NCI-H345 treated with DMSO at 0.1 percent for 48 hours (cell line): Measurements from ENCODE around the gene TOR1AIP1.
"Not testable (repeated sequence)": the region's sequence is repeated elsewhere in the genome, so short reads cannot be mapped to it uniquely, and the experiment has no call there.

ENCODE experiments used
- DNase-seq: peaks from one replicate; lab custom pipeline; 2025; ENCODE audit not compliant: unreplicated experiment; lab: John Stamatoyannopoulos, UW

TOR1AIP1 gene

DNA sequence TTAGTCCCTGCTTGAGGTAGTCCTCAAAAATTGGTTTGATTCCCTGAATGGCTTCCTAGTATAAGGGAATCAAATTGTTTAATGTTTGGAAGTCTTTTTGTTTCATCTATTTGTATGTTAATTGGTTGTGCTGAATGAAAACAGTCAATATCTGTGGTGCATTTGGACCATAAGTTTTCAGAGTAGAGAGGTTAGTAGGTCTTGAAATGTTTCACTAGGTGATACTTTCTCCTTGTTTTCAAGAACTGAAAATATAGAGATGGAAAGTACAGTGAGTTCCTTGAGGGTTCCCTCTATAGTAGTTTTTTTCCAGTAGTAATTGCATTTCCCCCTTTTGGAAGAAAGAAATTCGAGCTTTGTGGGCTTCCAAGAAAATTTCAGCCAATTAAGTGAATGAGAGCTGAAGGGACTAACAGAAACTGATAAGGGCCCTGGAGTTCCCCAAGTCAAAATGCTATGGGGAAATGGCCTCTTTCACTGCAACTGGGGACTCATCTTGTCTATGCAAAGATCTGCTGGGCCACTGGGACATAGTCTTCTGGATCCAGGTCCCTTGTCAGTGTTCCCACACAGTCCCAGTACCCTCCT lies 53.9 kb downstream of the TOR1AIP1 start:
- DNase-seq: no peak

DNA sequence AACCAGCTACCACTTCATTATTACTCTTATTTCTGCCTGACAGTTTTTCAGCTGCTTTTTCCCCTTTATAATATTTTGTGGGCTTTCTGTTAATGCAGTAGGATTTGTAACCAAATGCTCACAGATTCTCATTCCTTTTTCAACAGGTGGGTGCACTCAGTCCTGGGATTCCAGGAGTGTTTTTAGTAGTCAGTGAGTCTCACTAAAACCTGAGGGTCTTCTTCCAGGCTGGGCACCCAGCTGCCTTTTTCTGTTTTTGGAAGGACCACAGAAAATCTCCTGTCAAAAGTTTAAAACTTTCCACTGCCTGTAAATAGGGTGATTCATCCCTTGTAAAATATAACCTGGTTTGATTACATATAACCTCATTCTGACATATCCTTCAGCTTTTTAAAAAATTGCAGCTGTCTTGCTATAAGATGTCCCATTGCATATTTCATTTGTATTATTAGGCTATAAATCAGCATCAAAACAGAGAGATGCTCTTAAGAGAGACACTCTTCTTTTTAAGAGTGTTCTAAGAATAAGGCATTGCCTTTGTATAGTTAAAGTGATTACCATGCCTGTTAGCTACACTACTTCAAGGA lies 55.7 kb downstream of the TOR1AIP1 start:
- no peak for DNase-seq

DNA sequence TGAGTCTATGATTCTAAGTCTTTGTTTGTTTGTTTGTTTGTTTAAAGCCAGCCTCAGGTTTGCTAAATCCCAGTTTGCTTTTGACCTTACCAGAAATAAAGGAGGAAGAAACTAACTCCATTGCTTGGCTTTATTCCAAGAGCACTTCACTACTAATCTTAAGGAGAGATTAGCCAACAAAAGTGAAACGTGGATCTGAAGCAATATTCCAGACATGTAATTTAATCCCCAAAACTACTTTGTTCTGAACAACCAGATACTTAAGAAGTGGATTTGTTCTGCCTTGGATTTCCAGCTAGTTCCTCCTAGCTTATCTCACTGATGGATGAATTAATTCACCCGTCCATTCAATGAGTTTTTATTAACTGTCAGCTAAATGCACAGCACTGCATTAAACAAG lies 56.7 kb downstream of the TOR1AIP1 start:
- DNase-seq: no peak

DNA sequence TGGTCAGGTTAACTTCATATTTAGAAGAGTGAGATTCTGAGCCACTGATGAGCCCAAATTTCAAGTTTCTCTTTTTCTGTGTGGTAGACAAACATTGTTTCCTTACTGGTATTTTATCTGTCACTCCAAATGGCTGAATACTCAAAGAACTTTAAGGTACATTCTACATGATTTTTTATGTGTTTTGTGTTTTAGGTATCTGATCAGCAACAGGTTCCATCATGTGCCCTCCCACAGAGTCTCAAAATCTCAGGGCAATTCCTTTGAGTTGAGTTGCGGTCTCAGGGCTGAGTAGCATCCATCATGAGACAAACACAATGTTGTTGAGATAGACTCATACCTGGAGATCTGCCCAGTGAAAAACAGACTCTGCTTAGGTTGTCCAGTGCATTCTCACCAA lies 57.9 kb downstream of the TOR1AIP1 start:
- DNase-seq: no peak

DNA sequence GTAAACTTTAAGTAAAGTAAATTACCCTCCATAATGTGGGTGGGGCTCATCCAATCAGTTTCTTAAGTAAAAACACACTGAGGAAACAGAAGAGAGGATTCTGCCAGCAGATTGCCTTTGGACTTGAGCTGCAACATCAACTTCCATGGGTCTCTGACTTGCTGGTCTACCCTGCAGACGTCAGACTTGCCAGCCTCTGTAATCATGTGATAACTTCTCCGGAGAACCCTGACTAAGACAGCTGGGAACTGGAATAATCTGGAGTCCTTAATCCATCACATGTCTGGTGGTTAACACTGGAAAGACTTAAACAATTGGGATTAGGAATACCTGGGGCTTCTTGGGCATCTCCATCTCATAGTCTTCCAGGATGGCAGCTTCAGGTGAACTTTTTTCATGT lies 59.4 kb downstream of the TOR1AIP1 start:
- DNase-seq: no peak

DNA sequence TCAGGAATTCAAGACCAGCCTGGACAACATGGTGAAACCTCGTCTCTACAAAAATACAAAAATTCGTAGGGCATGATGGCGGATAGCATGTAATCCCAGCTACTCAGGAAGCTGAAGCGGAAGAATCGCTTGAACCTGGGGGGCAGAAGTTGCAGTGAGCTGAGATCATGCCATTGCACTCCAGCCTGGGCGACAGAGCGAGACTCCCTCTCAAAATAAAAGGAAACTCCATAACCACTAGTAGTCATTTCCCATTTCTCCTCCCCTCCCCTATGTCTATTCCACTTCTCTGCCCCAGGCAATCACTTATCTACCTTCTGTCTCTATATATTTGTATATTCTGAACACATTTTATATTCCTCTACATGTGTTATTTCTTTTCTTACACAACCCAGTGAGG lies 68.6 kb downstream of the TOR1AIP1 start:
- no peak for DNase-seq

DNA sequence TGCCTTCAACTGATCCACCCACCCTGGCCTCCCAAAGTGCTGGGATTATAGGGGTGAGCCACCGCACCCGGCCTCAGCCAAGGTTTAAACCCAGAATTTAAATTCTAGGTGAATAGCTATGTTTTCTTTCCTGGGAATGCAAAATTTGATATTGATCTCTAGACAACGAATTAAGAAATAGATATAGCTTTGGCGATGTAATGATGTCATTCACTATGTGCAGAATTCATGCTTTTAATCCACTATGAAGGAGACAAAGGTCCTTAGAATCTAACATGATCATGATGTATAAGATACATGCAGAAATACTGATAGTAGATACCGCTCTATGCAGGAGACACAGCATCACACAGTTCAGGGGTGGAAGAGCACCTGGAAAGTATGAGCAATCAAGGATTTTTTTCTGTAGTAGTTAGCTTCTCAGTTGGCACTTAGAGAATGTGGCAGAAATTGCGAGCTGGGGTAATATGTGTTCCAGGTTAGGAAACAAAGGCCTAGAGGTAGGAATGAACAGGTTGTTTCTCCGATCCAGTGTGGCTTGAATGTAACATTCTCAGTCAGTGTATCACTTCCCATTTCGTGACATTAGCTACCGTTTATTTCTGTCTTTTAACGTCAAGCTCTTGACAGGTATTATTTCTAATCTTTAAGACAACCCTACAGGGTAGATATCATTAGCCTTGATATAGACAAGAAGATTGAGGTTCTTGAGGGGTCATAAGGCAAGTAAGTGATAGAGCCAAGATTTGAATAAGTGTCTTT lies 69.5 kb downstream of the TOR1AIP1 start:
- no peak for DNase-seq

DNA sequence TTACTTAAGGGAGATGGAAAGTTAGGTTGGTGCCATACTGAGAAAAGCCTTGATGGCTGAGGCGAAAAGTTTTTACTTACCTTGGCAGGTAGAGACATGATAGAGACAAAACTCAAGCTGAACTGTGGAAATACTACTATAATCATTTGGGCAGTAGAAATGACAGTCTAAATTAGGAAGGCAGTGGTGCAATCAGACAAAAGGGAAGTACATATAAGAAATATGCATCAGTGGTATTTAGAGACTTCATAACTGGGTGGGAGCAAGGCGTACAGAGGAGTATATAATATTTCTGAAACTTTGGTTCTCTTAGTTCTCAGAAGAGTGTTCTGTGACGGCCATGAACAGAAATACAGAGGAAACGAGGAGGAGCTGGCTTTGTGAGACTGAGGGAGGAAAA lies 70.1 kb downstream of the TOR1AIP1 start:
- DNase-seq: no peak

DNA sequence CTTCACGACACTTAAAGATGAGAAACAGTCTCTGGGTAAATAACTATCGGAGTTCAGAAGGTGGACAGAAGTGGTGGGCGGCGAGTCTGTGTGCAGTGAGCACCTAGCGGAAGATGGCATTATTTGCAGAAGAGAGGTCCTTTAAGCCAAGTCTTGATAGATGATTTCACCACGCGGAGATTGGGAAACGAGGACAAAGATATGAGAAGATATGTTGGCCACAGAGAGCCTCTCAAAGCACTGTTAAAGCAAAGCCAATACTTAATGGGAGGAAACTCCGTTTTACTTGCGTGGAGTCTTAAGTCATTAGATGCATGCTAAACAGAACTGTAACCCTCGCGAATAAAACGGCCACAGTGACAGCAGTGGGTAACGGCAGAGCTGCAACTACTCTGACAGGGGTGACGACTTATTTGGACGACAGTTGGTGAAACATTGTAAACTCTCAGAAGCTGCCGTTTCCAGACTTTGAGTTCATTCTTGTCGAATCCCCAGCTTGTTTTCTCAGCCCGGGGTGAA lies 71.9 kb downstream of the TOR1AIP1 start:
- DNase-seq: peak; percentile 40

DNA sequence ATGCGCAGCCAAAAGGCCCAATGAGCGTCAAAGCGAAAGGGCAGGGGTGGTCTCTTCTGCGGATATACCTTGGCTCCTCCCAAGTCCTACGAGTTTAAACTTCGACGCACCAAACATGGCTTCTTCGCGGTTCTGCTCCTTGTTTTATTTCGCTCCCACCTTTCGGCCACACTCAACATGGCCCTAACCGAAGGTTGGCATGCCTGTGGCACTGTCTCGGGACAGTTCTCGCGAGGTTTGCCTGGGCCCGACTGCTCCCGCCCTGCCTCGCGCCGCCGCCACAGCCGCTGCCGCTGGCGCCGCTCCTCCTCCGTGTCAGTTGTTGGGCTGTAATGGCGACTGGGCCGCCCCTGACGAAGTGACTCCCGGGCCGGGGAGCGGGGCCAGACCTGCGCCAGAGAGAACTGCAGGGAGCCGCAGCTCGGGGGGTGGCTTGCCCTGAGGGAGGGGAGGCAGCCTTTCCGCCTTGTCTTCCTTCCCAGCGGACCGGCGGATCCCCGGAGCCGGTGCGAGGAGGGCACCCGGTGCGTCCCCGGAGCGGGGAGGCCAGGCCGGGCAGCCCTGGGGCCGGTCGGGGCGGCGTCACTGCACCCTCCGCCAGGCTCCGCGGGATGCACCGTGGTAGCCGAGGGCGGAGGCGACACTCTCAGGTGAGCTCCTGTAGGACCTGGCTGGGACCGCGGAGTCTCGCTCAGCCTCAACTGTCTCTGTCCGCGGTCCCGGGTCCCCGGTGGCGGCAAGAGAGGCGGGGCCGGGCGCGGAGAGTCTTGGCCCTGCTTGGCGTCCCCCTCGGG lies 72.6 kb downstream of the TOR1AIP1 start, which contains the start of gene CEP350:
Gene CEP350, plus strand, starts transcription at position 318 of the 794 bp plus-strand sequence. CDS start 31,372 bp downstream, outside the sequence.
- peak; percentile 97 for DNase-seq

DNA sequence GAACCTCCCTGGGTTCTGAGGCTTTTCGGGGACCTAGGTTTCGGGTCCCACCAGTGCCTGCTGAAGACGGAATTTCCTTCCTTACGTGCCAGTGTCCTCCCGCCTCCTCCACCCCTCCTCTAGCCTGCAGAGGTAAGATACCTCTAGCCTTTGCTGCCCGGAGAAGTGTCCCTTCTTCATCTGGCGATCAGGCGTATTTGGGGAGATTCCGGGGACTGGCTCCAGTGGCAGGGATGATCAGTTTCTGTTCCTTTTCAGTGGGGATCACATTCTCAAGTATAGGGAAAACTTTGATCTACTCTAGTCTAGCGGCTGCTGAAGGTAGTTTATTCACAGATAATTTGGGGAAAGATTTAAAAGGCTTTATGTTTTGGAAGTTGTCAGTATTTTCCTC lies 73.2 kb downstream of the TOR1AIP1 start:
- DNase-seq: peak; percentile 37

DNA sequence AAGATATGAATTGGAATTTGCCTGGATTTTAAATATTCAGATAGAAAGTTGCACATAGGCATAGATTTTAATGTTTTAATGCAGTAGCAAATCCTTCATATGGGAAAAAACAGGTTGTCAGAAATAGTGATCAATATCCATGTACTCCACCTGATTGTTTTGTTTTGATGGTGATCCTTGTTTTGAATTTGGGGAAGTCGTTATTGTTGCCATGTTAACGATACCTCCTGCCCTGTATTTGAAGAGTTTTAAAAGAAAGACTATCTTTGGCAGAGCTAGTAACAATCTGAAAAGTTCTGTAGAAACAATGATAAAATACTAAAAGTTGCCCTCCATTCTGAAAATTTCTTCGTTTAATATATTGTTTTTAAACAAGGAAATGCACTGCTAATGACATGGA lies 73.6 kb downstream of the TOR1AIP1 start:
- DNase-seq: no peak

DNA sequence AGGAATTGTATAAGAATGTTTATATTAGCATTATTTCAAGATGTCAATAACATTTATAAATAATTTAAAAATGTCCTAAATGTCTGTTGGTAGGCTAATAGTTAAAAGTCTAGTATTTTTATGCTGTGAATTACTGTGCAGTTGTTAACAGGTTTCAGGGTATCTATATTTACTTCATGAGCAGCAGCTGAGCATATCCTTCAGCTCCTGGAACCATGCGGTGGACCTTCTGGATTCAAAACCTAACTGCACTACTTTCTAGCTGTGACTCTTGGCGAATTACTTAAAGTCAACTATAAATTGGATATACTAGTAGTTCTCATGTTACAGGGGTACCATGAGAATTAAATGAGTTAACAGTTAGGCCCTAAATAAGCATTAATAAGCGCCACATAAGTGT lies 76.3 kb downstream of the TOR1AIP1 start:
- no peak for DNase-seq

DNA sequence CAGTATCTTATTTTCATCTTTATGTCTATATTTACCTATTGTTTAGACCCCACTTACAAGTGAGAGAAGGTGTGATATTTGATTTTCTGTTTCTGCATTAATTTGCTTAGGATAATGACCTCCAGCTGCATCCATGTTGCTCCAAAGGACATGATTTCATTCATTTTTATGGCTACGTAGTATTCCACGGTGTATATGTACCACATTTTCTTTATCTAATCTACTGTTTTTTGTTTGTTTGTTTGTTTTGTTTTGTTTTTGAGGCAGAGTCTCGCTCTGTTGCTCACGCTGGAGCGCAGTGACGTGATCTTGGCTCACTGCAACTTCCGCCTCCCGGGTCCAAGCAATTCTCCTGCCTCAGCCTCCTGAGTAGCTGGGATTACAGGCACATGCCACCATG lies 80.1 kb downstream of the TOR1AIP1 start:
- not testable (repeated sequence) for DNase-seq

DNA sequence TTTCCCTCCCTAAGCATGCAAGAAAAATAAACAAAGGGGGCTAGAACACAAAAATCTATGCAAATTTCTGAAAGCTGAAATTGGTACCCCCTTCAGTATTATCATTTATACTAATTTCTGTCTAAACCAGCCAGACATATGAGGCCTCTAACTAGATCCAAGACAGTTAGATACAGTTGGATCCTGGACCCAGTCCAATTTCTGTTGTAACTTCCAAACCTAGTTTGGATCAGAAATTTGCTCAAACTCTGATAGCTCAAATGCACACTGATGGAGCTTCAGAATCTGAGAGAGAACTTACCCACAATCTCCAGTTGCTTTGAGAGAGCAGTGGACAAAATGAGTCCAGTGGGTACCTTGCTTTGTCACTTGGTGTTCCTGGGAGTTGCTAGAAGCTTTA lies 84.5 kb downstream of the TOR1AIP1 start:
- no peak for DNase-seq

DNA sequence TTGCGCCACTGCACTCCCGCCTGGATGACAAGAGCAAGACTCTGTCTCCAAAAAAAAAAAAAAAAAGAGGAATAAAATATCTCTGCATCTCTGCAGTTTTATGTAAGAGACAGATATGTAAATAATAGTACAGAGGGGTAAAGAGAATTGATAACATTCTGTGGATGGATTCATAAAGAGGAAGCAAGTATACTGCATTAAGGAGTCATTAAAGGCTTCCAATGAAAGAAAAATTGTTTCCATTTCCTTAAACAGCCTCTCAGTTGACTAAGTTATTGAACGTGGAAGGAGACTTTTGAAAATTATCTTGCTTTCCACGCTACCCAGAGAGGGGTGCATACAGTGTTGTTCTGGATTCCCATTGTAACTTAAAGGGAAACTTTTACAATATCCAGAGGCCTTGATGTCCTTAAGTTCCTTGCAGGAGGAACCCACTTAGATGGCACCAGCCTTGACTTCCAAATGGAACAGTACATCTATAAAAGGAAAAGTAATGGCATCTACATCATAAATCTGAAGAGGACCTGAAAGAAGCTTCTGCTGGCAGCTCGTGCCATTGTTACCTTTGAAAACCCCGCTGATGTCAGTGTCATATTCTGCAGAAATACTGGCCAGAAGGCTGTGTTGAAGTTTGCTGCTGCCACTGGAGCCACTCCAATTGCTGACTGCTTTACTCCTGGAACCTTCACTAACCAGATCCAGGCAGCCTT lies 86.4 kb downstream of the TOR1AIP1 start:
- no peak for DNase-seq

DNA sequence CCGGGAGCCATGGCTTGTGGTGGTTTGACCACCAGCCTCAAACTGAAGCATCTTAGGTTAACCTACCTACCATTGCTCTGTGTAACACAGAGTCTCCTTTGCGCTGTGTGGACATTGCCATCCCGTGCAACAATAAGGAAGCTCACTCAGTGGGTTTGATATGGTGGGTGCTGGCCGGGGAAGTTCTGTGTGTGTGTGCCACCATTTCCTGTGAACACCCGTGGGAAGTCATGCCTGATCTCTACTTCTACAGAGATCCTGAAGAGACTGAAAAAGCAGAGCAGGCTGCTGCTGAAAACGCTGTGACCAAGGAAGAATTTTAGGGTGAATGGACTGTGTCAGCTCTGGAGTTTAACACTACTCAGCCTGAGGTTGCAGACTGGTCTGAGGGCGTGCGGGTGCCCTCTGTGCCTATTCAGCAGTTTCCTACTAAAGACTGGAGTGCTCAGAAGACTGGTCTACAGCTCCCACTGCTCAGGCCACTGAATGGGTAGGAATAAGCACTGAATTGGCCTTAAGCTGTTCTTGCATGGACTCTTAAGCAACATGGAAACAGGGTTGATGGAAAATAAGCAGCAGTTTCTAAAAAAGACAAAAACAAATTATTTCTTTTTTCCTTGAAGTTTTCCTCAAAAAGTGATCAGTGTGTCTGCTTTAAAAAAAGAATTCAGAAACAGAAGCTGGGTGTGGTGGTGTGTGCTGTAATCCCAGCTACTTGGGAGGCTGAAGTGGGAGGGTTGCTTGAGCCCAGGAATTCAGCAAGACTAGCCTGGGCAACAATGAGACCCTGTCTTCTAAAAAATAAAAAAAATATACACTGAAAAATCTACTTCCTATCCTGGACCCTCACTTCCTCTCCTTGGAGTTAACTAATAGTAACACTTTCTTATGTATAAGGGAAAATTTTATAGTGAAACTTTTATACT lies 87.2 kb downstream of the TOR1AIP1 start:
- DNase-seq: no peak
